HG02798 (cell line): Measurements from ENCODE around the gene CNTN4.

Experiments
- ATAC-seq: cut with Tn5 transposase; IDR thresholded peaks from one replicate; pipeline ENCODE4 v1.9.1; 2021; ENCODE audit warnings: mild to moderate bottlenecking; ENCODE audit not compliant: unreplicated experiment, poor library complexity

Gene CNTN4

DNA sequence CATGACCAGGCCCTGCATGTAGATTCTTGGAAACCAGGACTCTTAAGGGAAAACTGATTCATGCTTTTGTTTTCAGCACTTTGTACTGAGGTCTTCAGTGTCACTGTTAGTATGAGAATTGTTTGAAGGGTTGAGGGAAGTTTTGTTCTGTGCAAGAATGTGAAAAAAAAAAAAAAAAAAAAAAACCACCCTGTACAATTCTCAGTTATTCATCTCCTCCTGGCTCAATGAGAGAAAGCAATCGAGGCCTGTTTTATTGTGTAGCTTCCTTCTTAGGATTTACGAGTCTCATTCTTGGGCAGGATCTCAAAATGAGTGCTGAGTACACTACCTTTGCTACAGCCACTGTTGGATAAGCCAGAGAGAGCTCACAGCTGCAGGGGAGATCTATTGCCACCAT lies 469.5 kb downstream of the CNTN4 start:
- ATAC-seq, result no peak

DNA sequence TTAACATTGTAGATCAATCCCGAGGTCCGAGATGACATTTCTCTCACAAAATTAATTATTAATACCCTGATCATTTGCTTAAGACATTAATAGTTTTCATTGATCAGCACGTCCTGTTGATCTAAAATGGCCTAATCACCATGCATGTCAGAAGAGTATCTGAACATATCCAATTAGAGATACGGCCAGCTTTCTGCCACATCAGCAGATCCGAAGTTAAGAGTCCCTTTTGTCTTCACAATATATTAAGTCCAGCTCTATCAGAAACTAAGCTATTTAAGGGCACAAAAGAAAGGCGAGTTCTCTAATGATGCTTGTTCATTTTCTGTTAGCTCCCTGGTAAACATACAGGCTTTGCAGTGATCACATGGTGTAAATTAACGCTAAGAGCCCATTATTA lies 470.3 kb downstream of the CNTN4 start:
- no peak for ATAC-seq

DNA sequence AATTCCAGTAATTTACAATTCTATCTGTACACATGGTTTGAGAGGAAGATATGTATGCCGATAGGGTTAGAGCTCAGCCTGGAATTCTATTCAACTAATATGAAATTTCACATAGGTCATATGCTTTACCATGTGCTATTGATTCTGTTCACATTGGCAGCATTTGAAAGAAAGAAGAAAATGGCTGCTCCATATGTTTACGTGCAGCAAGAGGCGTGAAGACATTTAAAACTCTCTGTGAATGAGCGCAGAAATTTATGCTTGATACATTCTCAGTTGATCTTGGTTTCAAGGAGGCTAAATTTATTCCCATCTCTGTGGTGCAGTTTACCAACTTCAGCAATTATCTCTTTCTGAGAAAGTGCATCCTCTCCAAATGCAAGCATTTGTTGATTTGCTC lies 478.9 kb downstream of the CNTN4 start:
- ATAC-seq, result no peak

DNA sequence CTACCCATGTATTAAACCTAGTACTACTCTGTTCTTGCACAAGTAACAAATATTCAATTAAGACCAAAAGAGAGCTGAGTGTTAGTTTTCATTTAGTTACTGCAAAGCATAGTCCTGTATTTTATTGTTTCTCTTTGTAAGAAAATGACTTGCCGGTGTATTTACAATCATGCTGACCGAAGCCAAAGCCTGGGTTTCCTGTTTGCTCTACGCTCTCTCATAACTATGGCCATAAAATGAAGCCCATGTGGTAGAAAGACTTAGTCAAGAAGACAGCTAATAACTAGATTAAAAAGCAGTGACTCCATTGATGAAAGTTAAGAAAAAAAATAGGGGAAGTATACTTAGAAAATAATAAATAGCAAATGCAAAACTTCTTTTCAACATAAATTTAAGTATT lies 479.9 kb downstream of the CNTN4 start:
- no peak for ATAC-seq

DNA sequence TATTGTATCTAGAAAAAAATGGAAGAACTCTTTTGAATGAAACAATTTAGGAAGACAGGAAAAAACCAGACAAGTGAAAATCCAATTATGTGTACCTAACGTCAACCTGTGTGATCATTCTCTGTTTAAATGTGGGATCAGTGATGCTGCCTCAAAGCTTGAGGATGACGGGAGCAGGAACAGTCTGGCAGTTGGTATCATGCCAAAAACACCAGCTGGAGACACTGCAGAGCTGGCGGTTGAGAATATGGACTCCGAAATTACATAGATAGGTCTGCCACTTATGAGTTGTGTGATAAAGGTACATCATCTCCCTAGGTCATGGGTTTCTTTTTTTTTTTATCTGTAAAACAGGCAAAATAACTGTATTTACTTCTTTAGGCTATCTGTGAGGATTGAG lies 480.5 kb downstream of the CNTN4 start:
- no peak for ATAC-seq

DNA sequence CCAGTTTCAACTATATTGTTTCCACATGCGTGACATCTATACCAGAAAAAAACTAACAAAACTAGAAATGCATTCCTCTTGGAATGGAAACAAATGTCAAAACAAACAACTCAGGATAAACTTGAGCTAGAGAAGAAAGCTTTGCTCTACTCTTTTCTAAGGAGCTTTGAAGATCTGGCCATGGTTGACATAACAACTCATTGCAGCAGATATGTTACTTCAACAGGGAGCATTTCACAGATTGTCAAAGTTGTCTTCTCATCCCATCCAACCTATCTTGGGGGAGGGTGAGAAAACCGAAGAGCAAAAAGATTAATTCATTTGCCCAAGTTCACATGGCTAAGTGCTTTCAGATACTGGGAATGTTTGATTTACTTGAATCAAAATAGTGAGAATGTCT lies 484.4 kb downstream of the CNTN4 start:
- ATAC-seq, result no peak

DNA sequence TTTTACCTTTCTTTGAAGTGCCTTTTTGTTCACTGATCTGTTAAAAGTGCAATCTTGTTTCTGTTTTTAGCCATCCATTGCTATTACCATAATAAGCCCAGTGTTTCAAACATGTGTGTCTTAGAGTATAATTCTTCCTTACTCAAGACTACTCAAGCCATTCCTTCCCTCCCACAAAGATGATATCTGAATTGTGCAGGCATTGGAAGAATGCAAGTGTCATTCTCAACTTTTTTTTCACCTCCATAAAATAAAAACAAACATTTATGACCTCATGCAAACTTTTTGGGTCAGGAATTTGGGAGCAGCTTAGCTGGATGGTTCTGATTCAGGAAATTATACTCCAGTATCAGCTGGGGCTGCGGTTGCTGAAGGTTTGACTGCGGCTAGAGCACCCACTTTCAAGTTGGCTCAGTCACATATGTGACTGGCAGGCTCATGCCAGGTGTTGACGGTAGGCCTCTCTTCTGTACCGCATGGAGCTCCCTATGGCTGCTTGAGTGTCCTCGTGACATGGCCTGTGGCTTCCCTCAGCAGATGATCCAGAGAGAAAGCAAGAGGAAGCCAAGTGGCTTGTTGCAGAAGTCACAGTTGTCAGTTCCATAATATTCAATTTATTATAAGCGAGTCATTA lies 490.8 kb downstream of the CNTN4 start:
- no peak for ATAC-seq

DNA sequence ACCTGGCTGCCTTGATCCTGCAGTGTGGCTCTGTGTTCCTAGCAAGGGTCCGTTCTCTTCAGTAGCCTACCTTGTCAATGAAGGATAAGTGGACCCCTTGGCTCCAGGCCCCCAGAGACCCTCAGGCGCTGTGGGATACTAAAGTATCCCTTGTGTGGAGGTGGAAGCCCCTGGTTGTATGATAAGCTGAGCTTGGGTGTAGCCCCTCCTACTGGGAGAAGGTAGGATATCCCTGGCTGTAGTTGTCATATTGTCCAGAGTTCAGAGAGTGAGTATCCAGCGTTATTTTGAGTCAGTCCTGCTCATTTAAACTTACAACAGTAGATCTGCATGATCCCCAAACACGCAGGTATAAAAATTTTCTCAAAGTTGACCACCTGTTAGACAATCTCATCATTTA lies 496.8 kb downstream of the CNTN4 start:
- ATAC-seq, result no peak

DNA sequence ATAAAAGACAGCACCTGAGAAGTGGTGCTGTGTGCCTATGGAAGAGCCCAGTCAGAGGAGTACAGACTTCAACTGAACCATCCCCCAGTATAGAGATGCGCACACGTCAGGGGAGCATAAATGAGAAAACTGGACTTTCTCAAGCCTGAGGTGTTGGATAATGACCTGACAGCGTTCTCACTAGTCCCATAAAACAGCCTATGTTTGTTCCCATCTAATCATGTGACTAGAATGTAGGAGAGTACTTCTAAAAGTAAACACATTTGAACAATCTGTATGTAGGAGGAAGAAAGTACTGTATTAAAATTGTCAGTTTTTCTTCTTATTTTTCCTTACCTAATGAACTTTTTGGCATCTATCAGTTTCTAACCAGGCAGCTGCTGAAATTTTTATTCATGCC lies 498.9 kb downstream of the CNTN4 start:
- no peak for ATAC-seq

DNA sequence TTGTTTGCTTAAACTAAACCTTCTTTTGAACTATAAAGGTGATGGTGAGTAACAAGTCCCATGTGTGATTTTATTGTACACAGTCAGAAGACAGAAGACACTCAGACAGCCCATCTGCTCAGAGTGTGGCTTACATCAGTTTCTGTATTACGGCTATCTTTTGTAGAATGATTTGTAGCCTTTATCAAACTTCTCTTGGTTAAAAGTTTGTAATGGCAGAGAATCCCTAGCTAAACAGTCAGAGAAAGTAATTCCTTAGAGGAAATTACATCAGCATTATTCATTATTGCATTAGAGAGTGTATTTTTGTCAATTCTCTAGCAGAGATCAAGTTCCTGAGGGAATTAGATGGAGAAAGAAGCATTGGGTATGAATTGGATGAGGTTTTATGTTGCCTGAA lies 500.8 kb downstream of the CNTN4 start:
- no peak for ATAC-seq

DNA sequence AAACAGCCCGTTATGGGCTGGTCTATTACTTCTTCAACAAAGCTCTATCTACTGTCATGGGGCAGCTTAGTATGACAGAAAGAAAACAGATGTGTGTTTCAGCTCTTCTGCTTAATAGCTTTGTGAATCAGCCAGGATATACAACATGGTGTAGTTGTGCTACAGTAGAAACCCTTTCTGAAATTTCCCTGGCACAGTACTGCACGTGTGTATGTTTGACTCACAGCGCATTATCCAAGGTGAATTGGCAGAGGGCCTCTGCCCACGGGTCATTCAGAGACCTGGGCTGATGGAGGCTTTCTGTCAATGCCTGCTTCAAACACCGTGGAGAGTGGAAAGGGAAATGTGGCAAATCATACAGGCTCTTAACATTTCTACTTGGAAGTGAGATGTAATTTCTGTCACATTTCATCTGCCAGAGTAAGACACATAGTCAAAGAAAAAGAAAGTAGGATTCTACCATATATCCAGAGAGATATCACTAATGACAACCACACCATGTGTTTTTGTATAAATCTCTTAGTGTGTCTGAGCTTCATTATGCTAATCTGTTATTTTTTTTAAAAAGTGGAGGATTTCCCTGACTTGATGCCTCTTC lies 505.1 kb downstream of the CNTN4 start:
- no peak for ATAC-seq

DNA sequence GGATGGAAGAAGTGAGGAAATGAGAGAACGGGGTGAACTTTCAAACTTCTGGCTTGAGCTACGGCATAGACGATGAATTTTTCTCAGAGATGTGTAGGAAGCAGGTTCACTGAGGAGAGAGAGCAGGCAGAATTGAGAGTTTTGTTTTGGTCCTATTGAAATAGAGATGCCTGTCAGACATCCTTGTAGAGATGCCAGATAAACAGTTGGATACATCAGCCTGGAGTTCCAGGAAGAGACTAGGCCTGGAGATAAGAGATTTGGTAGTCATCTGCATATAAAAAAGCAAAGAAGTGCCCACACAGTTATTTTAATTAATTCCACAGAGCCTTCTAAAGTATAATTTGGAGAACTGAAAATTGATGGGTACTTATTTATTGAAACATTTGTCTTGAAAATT lies 515.9 kb downstream of the CNTN4 start:
- no peak for ATAC-seq

DNA sequence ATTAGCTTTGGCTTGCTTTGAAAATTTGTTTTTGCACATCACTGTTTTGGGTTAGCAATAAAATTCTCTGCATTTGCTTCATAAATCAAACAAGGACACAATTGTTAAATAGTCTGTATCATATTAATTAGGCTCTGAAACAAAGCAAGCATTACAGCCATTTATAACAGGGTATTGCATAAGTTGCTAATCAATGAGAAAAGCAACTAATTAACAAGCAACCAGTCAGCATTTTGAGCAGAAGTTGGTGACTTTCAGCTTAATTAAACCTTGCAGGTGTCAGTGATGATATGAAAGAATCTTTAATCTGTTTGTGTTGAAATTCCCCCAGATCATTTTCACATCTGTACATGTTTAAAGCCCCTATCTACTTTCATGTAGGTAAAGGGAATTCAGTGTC lies 516.4 kb downstream of the CNTN4 start:
- ATAC-seq, result no peak

DNA sequence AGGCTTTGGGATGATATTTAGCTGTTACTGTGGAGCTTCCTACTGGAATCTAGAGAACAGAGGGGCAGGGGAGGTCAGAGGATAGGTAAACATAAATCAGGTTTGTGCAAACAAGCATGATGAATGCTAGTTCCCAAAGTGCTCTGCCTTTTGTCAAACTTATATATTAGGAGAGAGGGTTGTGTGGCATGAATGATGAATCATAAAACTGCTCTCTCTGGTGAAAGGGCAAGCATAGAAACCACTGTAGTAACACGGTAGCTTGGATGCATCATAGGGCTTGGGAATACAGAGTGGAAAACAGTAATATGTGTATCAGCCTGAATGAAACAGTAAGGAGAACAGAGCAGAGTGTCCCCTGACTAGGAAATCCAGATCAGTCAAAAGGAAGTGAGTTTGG lies 524.8 kb downstream of the CNTN4 start:
- ATAC-seq, result no peak

DNA sequence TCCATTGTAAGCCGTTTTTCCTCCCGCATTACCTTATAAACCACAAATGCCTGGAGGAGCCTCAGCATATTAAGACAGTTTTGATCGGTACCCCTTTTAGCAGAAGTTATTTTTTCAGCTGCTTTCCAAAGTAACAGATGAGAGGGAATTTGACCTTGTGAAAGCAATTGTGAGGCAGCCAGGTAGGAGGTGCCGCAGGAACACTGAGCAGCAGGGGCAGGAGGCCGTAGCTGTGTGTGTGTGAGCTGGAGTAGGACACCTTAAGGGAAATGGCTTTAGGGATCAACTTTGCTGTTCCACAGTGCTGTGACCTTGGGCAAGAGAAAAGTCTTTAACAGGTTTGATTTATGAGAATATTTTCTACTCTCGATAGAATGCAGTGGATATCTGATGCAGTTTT lies 529.5 kb downstream of the CNTN4 start:
- no peak for ATAC-seq

DNA sequence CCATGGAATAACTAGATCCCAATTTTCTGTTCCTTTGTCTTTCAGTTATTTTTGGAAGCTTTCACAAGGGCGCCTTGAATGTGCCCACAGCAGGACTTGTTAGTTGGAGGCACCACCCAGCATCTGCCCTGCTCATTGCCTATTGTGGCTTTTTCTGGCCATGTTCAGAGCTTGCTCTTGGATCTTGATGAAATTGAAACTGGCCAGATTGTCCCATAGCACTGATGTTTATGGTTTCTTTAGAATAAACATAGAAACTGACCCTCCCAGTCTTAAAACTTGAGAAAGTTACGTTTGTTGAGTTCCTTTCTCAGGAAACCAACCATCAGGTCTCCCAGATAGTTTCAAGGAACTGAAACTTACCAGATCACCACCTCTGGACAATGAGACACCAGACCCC lies 536.8 kb downstream of the CNTN4 start:
- no peak for ATAC-seq

DNA sequence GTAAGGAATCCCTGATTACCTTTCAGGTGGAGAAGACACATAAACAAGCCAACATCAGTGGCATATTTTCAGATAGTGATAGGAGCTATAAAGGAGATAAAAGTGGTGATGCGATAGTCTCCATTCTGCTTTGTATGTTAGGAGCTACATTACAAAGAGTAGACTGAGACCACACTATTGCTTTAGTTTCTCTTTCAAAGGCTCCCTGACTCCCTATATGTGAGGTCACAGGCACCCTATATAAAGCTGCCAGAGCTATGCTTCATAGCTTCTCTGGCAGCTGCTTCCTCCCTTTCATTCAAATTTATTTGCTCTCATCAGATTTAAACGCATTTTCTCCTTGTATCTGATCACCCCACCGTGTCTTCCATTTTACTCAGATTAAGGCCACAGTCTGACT lies 544.9 kb downstream of the CNTN4 start:
- ATAC-seq, result no peak

DNA sequence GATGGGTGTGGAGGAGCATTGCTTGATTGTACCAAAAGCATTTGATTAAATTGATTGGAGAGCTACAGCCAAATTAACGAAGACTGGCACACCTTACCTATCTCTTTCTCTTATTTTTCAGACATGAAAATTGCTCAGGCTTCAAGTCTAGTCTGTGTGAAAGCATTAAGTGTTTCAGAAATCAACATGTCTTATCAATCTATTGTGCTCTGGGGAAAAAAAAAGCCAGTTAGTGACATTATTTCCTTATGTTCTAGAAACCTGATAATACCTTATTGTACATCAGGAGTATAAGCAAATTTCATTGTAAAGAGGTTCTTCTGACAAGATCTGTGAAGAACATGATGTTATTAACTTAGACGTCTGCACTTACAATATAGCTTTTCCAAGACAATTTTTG lies 546.3 kb downstream of the CNTN4 start:
- no peak for ATAC-seq

DNA sequence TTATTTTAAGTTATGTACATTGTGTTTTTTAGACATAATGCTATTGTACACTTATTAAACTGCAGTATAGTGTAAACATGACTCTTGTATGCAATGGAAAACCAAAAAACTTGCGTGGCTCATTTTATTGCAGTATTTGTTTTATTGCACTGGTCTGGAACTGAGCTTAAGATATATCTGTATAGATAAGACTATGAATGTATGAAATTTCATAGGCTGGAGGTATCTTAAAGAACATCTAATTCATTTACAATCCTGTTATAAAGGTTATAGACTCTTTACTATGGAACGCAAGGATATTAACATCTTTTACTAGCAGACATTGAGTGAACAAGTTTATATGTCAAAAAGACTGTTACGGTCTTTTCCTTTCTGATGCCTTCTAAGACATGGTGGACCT lies 552.1 kb downstream of the CNTN4 start:
- ATAC-seq, result no peak

DNA sequence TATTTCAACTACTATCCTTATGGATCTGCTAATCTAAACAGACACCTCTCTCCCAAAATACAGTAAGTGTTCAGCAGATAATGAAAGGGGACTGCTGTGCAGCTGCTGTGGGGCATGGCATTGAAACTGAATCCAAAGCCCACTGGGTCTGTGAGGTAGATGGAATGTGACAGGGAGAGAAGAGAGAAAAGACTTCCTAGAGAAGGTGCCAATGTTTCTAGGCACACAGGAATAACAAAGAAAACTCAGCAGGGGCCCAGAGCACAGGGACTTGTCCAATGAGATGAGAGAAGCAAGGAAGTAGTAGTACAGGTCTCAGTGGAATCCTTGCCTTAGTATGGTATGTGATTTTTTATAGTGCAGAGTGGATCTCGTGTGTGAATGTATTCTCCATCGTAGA lies 553.7 kb downstream of the CNTN4 start:
- no peak for ATAC-seq

DNA sequence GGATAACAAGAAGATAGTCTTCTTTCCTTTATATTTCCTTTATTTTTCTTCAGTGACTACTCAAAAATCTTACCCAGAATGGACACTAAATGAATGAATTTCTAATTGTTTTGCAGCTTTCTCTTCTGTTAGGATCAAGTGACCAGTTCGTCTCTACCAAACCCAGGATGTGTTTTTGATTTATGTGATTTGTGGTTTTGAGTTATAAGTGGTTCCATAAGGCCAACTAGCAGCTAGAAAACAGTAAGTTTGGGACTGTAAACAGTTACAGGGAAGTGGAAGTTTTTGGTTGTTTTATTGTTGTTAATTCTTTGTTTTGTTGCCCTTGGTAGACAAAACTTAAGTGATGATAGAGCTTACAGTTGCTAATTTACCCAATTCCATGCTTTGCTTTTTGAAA lies 555.0 kb downstream of the CNTN4 start:
- no peak for ATAC-seq

DNA sequence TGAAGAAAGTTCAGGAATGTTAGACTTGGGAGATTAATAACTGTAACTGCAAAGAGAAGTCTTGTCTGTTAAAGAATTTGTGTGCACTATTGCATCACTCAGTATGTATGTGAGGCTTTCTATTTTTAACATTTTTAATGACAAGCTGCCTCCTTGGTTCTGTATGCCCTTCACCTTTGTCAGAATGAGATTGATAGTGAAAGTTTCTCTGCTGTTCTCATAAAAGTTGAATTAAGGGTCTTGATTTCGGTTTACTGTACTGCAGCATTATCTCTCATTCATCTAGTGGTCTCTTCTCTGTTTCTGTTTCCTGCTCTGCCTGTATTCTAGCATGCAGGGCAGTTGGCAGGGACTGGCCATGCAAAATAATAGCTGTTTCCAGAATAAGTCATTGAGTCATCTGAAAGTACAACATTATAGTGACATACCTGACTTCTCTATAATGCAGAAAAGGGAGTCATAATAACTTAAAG lies 556.6 kb downstream of the CNTN4 start:
- ATAC-seq, result no peak
